Measurements from ENCODE around the gene IPO13.

DNA sequence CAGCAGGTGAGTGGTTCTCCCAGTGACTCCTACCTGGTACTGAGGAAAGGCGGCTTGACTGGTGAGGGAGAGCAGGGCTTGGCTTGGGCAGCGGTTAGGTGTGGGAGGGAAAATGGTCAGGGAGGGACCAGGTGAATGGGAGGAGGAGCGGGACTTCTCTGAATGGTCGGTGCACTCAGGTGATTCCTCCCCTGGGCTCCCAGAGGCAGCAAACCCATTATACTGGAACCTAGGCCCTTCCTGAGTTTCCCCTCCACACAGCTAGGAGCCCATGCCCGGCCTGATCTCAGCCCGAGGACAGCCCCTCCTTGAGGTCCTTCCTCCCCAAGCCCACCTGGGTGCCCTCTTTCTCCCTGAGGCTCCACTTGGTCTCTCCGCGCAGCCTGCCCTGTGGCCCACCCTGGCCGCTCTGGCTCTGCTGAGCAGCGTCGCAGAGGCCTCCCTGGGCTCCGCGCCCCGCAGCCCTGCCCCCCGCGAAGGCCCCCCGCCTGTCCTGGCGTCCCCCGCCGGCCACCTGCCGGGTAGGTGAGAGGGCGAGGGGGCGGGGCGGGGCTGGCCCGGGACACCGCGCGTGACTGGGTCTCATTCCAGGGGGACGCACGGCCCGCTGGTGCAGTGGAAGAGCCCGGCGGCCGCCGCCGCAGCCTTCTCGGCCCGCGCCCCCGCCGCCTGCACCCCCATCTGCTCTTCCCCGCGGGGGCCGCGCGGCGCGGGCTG, 10.9 kb upstream of the IPO13 start:
- TF ChIP-seq, protein P1, sequence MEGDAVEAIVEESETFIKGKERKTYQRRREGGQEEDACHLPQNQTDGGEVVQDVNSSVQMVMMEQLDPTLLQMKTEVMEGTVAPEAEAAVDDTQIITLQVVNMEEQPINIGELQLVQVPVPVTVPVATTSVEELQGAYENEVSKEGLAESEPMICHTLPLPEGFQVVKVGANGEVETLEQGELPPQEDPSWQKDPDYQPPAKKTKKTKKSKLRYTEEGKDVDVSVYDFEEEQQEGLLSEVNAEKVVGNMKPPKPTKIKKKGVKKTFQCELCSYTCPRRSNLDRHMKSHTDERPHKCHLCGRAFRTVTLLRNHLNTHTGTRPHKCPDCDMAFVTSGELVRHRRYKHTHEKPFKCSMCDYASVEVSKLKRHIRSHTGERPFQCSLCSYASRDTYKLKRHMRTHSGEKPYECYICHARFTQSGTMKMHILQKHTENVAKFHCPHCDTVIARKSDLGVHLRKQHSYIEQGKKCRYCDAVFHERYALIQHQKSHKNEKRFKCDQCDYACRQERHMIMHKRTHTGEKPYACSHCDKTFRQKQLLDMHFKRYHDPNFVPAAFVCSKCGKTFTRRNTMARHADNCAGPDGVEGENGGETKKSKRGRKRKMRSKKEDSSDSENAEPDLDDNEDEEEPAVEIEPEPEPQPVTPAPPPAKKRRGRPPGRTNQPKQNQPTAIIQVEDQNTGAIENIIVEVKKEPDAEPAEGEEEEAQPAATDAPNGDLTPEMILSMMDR (conservative IDR thresholded peaks at IDR 0.05 in 1 of 2, IDR thresholded peaks at IDR 0.05 in 1 of 2; ENCODE audit: extremely low read depth in 1 of 2, insufficient read depth in 1 of 2, low read depth in 1 of 2, low read length in 2 of 2): no peak
- TF ChIP-seq EZH2 (IDR thresholded peaks at IDR 0.05; ENCODE audit: borderline replicate concordance, low read length): no peak
